Stimulated activated CD8-positive, alpha-beta memory T cell treated with anti-CD3 and anti-CD28 coated beads, Interleukin-12 subunit alpha, Interleukin-12 subunit beta, amount 100 ng/mL, for 1 hour (primary cell): Measurements from ENCODE around the gene POFUT1.
"Not testable (repeated sequence)": the region's sequence is repeated elsewhere in the genome, so short reads cannot be mapped to it uniquely, and the experiment has no call there.

ENCODE experiments used
- DNase-seq: peaks from one replicate; pipeline ENCODE4 v3.0.0-alpha.2; 2020; ENCODE audit warnings: low read depth

The POFUT1 gene

GRCh38 chr20:32235331-32236047 is 27.8 kb downstream of the POFUT1 start:
- no peak for DNase-seq

DNA sequence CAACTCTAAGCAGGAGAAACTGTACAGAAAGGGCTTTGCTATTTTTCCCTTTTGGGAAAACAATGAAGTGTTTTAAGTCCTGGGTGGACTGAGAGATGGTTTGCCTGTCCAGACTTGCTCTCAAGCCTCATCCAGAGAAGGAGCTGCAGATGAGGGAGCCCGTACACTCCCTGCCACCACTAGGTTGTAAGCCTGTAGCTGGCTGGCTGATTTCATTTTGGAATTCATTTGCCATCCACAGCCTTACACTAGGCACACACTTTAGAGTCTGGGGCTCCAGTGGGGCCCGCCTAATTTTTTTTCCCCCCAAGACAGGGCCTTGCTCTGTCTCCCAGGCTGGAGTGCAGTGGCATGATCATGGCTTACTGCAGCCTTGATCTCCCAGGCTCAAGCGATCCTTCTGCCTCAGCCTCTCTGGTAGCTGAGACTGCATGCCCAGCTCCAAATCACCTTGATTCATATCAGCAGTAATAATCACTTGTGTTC is 28.4 kb downstream of the POFUT1 start:
- no peak for DNase-seq

DNA sequence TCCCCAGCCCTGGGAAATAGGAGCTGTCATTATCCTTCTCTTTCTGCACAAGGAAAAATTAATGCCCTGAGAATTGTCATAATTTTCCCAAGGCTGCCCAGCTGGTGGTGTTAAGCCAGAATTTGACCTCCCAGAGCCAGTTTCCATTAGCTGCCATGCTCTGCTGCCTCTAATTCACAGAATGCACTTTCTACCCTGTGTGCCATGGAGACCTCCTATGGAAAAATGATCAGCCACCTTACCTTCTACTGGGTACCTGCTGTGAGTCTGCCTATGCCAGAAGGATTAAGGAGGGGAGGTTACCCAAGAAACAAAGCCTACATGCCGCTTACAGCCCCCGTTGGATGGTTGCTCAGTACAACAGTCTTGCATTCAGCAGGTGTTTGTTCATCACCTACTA is 29.1 kb downstream of the POFUT1 start:
- no peak for DNase-seq

DNA sequence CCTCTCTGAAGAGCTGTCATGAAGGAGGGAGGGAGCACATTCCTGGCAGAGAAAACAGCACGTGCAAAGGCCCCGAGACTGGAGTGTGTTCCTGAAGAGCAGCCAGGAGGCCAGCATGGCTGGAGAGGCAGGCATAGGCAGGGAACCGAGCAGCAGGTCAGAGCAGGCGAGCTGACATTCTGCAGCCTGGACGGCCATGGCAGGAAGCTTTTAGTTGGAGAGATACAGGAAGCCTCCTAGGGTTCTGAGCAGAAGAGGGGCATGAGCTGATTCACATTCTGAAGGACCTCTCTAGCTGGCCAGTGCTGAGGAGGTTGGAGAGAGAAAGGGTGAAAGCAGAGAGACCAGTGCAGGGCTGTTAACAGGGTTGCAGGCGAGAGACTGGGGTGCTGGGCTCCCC is 29.7 kb downstream of the POFUT1 start:
- no peak for DNase-seq

DNA sequence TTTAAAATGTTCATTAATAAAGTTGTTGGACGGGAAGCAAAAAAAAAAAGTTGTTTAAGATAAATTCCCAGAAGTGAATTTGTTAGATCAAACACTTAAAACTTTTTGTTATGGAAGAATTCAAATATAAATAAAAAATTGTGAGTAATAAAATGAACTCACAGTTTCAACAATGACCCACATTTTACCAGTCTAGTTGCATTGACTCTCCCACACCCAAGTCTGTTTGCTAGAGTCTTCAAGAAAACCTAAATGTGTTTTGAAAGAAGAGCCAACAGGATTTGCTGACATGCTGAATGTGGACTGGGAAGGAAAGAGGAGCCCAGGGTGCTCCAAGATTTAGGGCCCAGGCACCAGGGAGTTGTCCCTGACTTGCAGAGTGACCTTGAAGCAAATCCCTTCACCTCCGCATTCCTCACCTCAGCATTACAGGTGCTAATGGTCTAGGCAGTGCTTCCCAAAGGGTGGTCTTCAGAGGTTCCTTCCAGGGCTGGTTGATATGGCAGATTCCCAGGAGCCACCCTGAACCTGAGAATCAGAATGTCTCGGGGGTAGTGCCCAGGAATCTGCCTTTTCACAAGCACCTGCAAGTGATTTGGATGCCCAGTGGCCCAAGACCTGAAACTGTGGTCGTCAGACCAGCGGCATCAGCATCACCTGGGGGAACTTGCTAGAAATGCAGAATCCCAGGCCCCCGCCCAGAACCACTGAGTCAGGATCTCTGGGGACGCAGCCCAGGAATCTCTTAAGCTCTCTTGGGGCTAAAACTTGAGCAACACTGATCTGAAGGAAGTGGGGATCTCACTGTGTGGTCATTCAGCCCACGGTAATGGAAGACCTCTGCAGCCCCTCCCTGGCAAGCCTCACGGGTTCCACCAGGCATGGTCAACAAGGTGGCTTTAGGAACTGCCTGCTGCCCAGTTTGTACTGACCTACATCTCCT is 31.1 kb downstream of the POFUT1 start:
- DNase-seq = no peak

GRCh38 chr20:32240205-32240604 is 32.5 kb downstream of the POFUT1 start:
- DNase-seq = no peak

DNA sequence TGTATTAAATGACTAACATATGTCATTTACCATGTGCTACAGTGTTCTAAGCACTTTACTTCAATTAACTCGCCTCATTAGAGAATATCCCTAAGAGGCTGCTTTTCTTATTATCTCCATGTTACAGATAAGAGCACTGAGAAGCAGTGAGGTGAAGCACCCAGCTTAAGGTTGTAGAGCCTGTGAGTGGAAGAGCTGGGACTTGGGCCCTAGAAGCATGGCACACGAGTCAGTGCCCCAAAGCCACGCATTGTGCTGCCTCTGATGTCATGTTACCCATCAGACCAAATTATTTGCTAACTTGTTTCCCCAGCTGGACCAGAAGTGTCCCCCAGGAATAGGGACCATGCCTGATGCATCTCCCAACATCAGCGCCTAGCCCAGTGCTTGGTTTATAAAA is 34.1 kb downstream of the POFUT1 start:
- no peak for DNase-seq

DNA sequence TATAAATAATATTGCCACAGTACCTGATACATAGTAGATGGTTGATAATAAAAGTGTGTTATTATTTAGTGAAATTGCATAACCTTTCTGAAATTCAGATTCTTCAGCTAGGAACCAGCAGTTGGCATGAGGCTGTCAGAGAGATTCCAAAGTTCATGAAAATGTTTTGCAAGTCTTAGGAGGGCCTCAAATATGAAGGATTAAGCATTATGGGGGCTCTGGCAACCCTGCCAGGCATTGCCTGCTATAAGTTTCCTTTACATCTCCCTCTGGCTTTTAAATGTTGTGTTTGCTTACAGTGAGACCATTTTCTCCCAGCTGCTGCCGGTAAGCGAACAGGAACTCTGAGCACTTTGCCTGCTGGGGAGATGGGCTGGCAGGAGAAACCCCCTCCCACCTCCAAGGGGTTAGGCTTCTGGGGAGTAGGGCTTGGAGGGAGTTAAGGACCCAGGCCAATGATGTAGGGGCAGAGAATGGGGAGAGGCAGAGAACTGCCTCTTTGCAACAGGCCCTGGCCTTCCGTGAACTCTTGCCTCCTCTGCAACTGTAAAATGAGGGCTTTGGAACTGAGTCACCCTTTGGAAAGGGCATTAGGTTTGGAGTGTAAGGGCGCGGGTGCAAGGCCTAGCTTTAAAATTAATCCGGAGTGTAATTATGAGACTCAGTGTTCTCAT is 36.6 kb downstream of the POFUT1 start:
- DNase-seq = no peak

- no peak for DNase-seq
Observed at GRCh38 chr20:32244959-32245358, 37.3 kb downstream of the POFUT1 start.

- not testable (repeated sequence) for DNase-seq
Observed at GRCh38 chr20:32246208-32246607, 38.5 kb downstream of the POFUT1 start.

DNA sequence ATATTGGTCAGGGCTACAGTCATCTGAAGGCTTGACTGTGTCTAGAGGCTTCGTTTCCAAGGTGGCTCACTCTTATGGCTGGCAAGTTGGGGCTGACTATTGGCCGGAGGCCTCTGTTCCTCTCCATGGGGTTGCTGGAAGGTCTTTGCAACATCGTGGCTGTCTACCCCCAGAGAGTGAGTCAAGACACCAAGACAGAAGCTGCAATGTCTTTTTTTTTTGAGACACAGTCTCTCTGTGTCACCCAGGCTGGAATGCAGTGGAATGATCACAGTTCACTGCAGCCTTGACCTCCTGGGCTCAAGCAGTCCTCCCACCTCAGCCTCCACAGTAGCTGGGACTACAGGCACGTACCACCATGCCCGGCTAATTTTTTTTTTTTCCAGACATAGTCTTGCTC is 40.4 kb downstream of the POFUT1 start:
- no peak for DNase-seq

GRCh38 chr20:32249030-32249738 is 41.5 kb downstream of the POFUT1 start:
- DNase-seq = no peak

- DNase-seq = no peak
Observed at GRCh38 chr20:32251470-32251869, 43.8 kb downstream of the POFUT1 start.

GRCh38 chr20:32252189-32252588 is 44.5 kb downstream of the POFUT1 start:
- DNase-seq = peak; percentile 19

DNA sequence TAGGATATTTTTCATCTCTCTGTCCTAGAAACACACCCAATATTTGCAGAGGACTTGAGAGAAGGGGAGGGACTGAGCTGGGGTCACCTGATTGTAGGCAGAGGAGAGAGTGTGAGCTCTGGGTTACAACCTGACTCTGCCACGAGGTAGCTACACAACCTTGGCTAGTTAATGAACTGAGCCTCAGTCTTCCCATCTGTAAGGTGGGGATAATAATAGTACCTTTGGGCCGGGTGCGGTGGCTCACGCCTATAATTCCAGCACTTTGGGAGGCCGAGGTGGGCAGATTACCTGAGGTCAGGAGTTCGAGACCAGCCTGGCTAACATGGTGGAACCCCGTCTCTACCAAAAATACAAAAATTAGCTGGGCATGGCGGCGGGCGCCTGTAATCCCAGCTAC is 53.3 kb downstream of the POFUT1 start:
- not testable (repeated sequence) for DNase-seq

- no peak for DNase-seq
Observed at GRCh38 chr20:32261644-32262043, 54.0 kb downstream of the POFUT1 start.

- DNase-seq = no peak
Observed at GRCh38 chr20:32263398-32263954, 55.8 kb downstream of the POFUT1 start.

GRCh38 chr20:32271620-32272019 is 63.9 kb downstream of the POFUT1 start:
- DNase-seq = no peak

- DNase-seq = no peak
Observed at GRCh38 chr20:32274359-32274758, 66.7 kb downstream of the POFUT1 start.

DNA sequence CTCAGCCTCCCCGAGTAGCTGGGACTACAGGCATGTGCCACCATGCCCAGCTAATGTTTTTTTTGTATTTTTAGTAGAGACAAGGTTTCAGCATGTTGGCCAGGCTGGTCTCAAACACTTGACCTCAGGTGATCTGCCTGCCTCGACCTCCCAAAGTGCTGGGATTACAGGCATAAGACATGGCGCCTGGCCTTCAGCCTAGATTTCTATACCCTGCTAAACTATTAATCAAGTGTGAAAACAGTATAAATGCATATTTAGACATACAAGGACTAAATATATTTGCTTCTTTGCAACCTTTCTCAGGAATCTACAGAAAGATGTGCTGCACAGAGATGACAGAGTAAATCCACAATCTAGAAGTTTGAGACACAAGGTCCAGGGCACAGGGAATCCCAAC is 67.5 kb downstream of the POFUT1 start:
- not testable (repeated sequence) for DNase-seq

DNA sequence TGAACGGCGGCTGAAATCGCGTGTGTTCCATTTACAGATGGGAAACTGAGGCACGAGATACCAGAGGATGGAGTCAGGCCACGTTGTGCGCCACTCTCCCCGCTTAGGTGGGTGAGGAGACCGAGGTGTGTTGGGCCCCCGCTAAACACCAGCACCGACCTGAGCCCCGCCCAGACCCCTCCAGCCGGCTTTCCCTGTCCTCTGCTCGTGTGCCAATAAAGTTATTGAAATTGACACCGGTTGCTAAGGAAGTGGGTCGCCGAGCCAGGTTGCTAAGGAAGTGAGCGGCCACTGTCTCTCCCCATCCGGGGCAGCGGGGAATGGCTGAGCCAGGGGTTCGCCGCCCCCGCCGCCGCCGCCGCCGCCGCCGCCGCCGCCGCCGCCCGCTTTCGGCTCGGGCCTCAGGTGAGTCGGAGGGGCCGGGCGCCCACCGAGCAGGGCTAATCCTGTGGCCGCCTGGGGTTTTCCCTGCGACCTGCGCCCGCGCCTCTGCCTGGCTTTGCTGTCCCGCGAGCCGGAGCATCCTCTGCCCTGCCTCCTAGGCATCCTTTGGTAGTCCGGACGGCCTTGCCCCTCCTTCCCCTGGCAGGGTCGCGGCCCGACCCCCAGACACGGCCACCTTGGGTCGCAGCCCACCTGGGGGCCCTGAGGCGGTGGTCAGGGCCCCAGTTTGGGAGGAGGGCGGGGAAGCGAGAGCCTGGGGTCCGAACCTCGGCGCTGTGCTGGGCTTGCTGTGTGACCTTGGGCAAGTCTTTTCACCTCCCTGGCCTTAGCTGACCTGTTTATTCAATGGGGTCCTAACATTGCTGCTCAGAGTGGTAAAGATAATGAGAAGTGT is 69.9 kb downstream of the POFUT1 start, which contains the start of gene KIF3B:
Gene KIF3B (plus strand): TSS at position 291 of the 838 bp plus-strand sequence. CDS start 32,127 bp downstream, outside the sequence.
- DNase-seq = peak; percentile 81
